Testis (tissue), 3 donors: Measurements from ENCODE around the gene PCNT. TPM values are rescaled to one million over a fixed set of nuclear protein-coding genes. Genes with fewer than 3 reads are reported as not detected.

Source experiments
- DNase-seq: peaks from one replicate; pipeline ENCODE4 v3.0.0-alpha.2; 2019
- H3K27ac ChIP-seq, 2 donors: fragments of 200-600 bp; sonication (generic); one replicate each; pipeline ENCODE4 v1.5.1; 2019
- H3K27me3 ChIP-seq: fragments of 200-600 bp; sonication (generic); one replicate; pipeline ENCODE4 v1.5.1; 2019
- H3K36me3 ChIP-seq: fragments of 200-600 bp; sonication (generic); one replicate; pipeline ENCODE4 v1.5.1; 2017; ENCODE audit warnings: low read depth; ENCODE audit errors: missing control alignments
- H3K4me1 ChIP-seq: fragments of 200-600 bp; sonication (generic); one replicate; pipeline ENCODE4 v1.5.1; 2019
- H3K4me3 ChIP-seq, 2 donors: fragments of 200-600 bp; sonication (generic); one replicate each; pipeline ENCODE4 v1.5.1; 2017 to 2019
- H3K9me3 ChIP-seq: fragments of 200-600 bp; sonication (generic); one replicate; pipeline ENCODE4 v1.5.1; 2017
- CTCF ChIP-seq, 3 experiments: fragments of 450-650 bp in 2 of 3; fragments of 200-600 bp in 1 of 3; sonication (generic) in 1 of 3; IDR thresholded peaks; one replicate each; pipeline ENCODE4 v1.5.1; 2016 to 2019; ENCODE audit warnings: antibody characterized with exemption in 3 of 3, mild to moderate bottlenecking in 2 of 3, moderate library complexity in 1 of 3
- POLR2A ChIP-seq: fragments of 450-650 bp; IDR thresholded peaks from one replicate; pipeline ENCODE4 v1.6.1; 2017; ENCODE audit warnings: antibody characterized with exemption, mild to moderate bottlenecking, moderate library complexity
- WGBS, 2 donors: methylation state at CpG; one replicate each; pipeline ENCODE4 v1.1.5; 2018; 5-methylcytosine and 5-hydroxymethylcytosine counted together
- intact Hi-C: fragments of 100-400 bp; cut with DNase I; formaldehyde crosslinking; loops from one replicate; pipeline ENCODE4 v1.15.1; 2023; ENCODE audit warnings: low total_unique reads
- polyA plus RNA-seq: library from polyadenylated mRNA; stranded (reverse); fragments of 350-450 nt; fragmentation: Illumina TruSeq; extraction: RNeasy Lipid Tissue Mini Kit (QIAGEN cat#74804); gene quantifications from one replicate; pipeline ENCODE4 v1.2.3, GENCODE V29; 2014; ENCODE audit warnings: low read depth, low replicate concordance; ENCODE audit not compliant: insufficient read depth
- total RNA-seq, 2 donors: library from RNA; depleted of rRNA; stranded (reverse); fragments of >200 nt; gene quantifications; one replicate each; pipeline ENCODE4 v1.2.3, GENCODE V29; 2016

PCNT gene
- total and polyA plus RNA-seq, 3 donors from 2014 or later = 44.7 to 169 (median 116) TPM

- WGBS, 2 donors = 71 to 82% methylated on average over 6 of the region's 6 CpGs
- DNase-seq = no peak
- intact Hi-C loops = no loop called here
- no peaks in the 10 kb centered on the region for H3K27me3 ChIP-seq
- TF ChIP-seq POLR2A (no peak), CTCF (IDR thresholded peaks at IDR 0.05) (no peak)
- no peak overlapping the region for H3K4me3 ChIP-seq
- H3K9me3 ChIP-seq = no peaks in the 10 kb centered on the region
- peaks cover 6% of the 10 kb centered on the region for H3K4me1 ChIP-seq
- H3K36me3 ChIP-seq = no peaks in the 10 kb centered on the region
- H3K27ac ChIP-seq = no peak overlapping the region
These were observed 34.2 kb upstream of the PCNT start for GRCh38 chr21:46289655-46290179.

- intact Hi-C loops = no loop called here
- WGBS, 2 donors = 92 to 100% methylated on average over 2 of the region's 2 CpGs
- H3K27me3 ChIP-seq = no peaks in the 10 kb centered on the region
- TF ChIP-seq CTCF (IDR thresholded peaks at IDR 0.05) (no peak), POLR2A (no peak)
- no peak overlapping the region for H3K4me3 ChIP-seq
- no peaks in the 10 kb centered on the region for H3K36me3 ChIP-seq
- no peak for DNase-seq
- H3K9me3 ChIP-seq = no peaks in the 10 kb centered on the region
- no peaks in the 10 kb centered on the region for H3K4me1 ChIP-seq
- H3K27ac ChIP-seq = no peak overlapping the region
These were observed 32.4 kb upstream of the PCNT start for GRCh38 chr21:46291561-46291960.

- Histone ChIP-seq H3K4me3 (no peak overlapping the region), H3K36me3 (no peaks in the 10 kb centered on the region), H3K27ac (no peak overlapping the region), H3K9me3 (no peaks in the 10 kb centered on the region), H3K4me1 (peaks cover 11% of the 10 kb centered on the region), H3K27me3 (no peaks in the 10 kb centered on the region)
- TF ChIP-seq CTCF (IDR thresholded peaks at IDR 0.05) (no peak), POLR2A (no peak)
- intact Hi-C loops = no loop called here
- no peak for DNase-seq
- 53 to 67% methylated on average over 6 to 10 of the region's 10 CpGs for WGBS, 2 donors
These were observed 29.2 kb upstream of the PCNT start for GRCh38 chr21:46294647-46295176.

- Histone ChIP-seq H3K36me3 (no peaks in the 10 kb centered on the region), H3K4me1 (peaks cover 11% of the 10 kb centered on the region), H3K27ac (no peak overlapping the region), H3K27me3 (no peaks in the 10 kb centered on the region), H3K4me3 (no peak overlapping the region), H3K9me3 (no peaks in the 10 kb centered on the region)
- intact Hi-C loops = no loop called here
- TF ChIP-seq POLR2A (no peak), CTCF (IDR thresholded peaks at IDR 0.05) (no peak)
- WGBS, 2 donors = 29 to 59% methylated on average over 8 to 9 of the region's 9 CpGs
- DNase-seq = no peak
These were observed 28.7 kb upstream of the PCNT start for GRCh38 chr21:46295177-46295770.
